Measurements from ENCODE around the gene NT5DC1.

DNA sequence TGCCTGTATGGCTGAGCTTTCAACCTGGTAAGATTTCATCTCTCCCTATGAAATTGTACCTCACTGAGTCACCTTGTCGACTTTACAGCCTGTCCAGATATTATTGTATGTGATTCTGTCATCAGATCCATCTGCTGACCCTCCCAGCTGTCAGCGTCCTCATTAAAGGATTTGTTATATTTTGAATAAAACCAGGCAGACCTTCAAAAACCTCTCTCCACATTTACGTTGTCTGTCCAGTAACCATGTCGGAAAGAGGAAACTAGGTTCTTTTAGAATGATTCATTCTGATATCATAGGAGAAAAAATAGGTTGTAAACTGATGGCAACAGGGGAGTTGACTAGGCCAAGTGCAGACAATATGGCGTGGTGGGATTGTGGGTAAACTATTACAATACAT lies 114.8 kb downstream of the NT5DC1 start:
- TF ChIP-seq EP300 (IDR thresholded peaks at IDR 0.05) (no peak), POLR2A (IDR thresholded peaks at IDR 0.05) (no peak), CTCF (IDR thresholded peaks at IDR 0.05) (no peak), POLR2AphosphoS5 (IDR thresholded peaks at IDR 0.05) (no peak)
